Activated T-cell treated with anti-CD3 and anti-CD28 coated beads, Interleukin-2, amount 50 U/mL, for 24 hours (primary cell): ENCODE data around the gene ARHGAP22.

Experiments
- DNase-seq: peaks from one replicate; pipeline ENCODE4 v3.0.0-alpha.2; 2020
- H3K27ac Mint-ChIP-seq: 2 replicates; pipeline ENCODE4 v1.8.0; 2020; ENCODE audit warnings: mild to moderate bottlenecking, mixed read lengths
- H3K27me3 Mint-ChIP-seq: 2 replicates; pipeline ENCODE4 v1.8.0; 2020; ENCODE audit warnings: mixed read lengths
- H3K36me3 Mint-ChIP-seq: 2 replicates; pipeline ENCODE4 v1.8.0; 2020; ENCODE audit warnings: low read depth, mixed read lengths
- H3K4me1 Mint-ChIP-seq: 2 replicates; pipeline ENCODE4 v1.8.0; 2020; ENCODE audit warnings: low read depth, mixed read lengths
- H3K4me3 Mint-ChIP-seq: 2 replicates; pipeline ENCODE4 v1.8.0; 2020; ENCODE audit warnings: mild to moderate bottlenecking, moderate library complexity, mixed read lengths
- H3K9me3 Mint-ChIP-seq: 2 replicates; pipeline ENCODE4 v1.8.0; 2020; ENCODE audit warnings: mixed read lengths

ARHGAP22 gene

DNA sequence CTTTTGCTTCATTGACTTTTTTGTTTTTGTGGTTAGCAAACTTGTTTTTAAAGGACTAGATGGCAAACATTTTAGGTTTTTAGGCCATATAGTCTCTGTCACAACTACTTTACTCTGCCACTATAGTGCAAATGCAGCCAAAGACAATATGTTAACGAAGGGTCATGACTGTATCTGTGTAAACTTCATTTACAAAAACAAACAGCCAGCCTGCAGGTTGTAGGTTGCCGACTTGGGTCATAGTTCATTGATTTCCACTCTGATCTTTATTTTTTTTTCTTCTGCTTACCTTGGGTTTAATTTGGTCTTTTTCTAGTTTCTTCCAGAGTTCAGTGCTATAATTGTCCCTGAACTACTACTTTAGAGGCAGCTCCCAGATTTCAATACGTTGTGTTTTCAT lies 120.0 kb downstream of the ARHGAP22 start:
- no peak for DNase-seq
- no peaks in the 10 kb centered on the region for H3K36me3 Mint-ChIP-seq
- peaks cover 7% of the 10 kb centered on the region for H3K27me3 Mint-ChIP-seq
- H3K4me1 Mint-ChIP-seq = no peaks in the 10 kb centered on the region
- no peaks in the 10 kb centered on the region for H3K9me3 Mint-ChIP-seq
- H3K4me3 Mint-ChIP-seq = no peak overlapping the region
- H3K27ac Mint-ChIP-seq = no peak overlapping the region

DNA sequence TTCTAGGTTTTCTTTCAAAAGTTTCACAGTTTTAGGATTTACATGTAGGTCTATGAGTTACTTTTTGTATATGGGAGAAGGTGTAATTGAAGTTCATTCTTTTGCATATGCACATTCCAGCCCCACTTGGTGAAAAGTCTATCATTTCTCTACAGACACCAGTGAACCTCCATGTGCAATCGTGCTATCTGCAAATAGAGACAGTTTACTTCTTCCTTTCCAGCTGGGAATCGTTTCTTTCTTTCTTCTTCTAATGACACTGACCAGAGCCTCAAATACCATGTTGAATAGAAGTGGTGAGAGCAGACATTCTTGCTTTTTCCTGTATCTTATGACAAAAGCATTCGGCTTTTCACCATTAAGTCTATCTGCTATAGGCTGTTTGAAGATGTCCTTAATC lies 122.7 kb downstream of the ARHGAP22 start:
- Mint-ChIP-seq H3K27ac (no peak overlapping the region), H3K9me3 (no peaks in the 10 kb centered on the region), H3K36me3 (no peaks in the 10 kb centered on the region), H3K27me3 (peaks cover 9% of the 10 kb centered on the region), H3K4me3 (no peak overlapping the region), H3K4me1 (no peaks in the 10 kb centered on the region)
- DNase-seq = no peak

DNA sequence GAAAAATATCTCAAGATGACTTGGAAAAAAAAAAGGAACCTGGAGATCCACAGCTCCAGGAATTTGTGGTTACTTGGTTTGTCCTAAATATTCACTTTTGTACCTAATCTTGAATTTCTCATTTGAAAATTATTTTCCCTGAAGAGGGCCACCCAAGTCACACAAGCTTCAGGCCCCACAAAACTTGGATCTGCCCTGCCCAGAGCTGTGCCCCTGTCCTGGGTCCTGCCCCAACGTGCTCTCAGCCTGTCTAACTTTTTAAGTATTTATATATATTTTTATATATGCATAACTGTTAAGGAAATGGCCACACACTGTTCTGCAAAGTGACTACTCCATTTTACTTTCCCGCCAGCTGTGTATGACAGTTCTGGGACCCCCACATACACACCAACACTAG lies 123.5 kb downstream of the ARHGAP22 start:
- no peak for DNase-seq
- Mint-ChIP-seq H3K27me3 (peaks cover 9% of the 10 kb centered on the region), H3K9me3 (no peaks in the 10 kb centered on the region), H3K4me1 (no peaks in the 10 kb centered on the region), H3K27ac (no peak overlapping the region), H3K4me3 (no peak overlapping the region), H3K36me3 (no peaks in the 10 kb centered on the region)

DNA sequence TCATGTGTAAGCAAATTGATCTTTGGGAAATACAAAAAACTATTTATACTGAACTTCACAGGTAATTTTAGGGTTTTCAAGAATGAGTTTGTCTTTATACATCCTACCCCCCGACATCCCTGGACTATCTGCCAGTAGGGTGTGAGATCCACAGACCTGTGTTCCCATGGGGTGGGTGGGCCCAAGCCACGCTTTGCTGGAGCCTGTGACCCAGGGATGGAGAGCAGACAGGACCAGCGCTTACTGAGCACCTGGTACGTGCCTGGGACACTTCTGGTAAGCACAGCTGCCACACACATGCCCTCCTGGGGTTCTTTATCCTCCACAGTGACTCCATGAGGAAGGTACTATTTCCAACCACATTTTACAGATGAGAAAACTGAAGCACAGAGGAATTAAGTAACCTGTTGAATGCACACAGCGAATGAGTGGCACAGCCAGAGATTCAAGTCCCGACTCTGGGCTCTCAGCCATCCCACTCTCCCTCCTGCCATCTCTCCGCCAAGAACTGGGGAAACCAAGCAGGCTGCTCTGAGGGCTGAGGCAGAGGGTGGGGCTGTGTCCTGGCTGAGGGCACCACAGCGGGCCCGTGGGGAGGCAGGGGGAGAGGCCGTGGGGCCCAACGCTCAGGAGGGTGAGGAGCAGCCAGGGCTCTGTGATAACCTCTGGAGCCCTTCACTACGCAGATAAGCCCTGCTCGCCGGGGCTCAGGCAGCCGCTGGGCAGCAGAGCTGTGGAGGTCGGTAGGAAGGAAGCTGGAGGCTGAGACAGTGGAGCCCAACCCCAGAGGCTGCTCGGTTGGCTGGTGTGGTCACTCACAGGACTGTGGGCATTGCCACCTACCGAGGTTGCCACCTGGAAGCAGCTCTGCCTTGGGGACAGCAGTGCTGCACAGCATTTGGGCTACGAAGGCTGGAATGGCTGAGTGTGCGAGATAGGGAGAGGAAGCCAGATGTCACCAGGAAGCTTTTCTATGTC lies 124.2 kb downstream of the ARHGAP22 start:
- DNase-seq = peak; percentile 17
- H3K36me3 Mint-ChIP-seq = no peaks in the 10 kb centered on the region
- H3K4me1 Mint-ChIP-seq = no peaks in the 10 kb centered on the region
- H3K9me3 Mint-ChIP-seq = no peaks in the 10 kb centered on the region
- H3K27ac Mint-ChIP-seq = no peak overlapping the region
- H3K27me3 Mint-ChIP-seq = peaks cover 9% of the 10 kb centered on the region
- H3K4me3 Mint-ChIP-seq = no peak overlapping the region

DNA sequence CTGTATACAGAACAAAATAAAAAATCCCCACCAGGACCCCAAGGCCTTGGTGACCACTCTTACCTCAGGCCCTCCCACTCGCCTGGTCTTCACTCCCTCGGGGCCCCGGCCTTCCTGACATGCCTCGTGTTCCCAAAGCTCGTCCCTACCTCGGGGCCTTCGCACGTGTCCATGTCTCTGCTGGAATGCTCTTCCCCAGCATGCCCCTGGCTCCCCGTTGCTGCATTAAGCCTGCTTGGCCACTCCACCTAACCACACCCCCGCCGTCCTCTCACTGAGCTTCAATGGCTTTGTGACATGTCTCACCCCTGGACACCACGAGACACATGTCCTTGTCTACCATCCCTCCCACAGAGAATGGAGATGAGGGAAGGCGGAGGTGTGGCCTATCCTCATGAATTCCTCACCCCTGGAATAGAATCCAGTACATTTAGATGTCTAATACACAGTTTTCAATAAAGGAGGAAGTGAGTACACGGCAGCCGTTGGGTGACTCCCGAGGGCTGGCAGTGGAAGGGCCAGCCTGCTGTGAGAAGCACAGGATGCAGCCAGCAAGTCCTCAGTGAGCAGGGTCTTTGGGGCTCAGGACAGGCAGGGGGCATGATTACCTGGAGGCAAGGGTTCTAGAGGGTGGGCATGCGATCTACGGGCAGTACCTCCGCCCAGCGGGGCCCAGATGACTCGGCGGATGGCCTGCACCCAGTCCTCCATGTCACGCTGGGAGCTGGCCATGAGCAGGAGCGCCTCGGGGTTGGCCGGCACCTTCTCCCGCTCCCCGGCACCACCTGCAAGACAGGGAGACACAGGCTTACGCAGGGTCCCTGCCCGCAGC lies 125.7 kb downstream of the ARHGAP22 start:
- Mint-ChIP-seq H3K4me3 (no peak overlapping the region), H3K36me3 (no peaks in the 10 kb centered on the region), H3K4me1 (no peaks in the 10 kb centered on the region), H3K27me3 (peaks cover 9% of the 10 kb centered on the region), H3K9me3 (no peaks in the 10 kb centered on the region), H3K27ac (no peak overlapping the region)
- peak; percentile 2 for DNase-seq

DNA sequence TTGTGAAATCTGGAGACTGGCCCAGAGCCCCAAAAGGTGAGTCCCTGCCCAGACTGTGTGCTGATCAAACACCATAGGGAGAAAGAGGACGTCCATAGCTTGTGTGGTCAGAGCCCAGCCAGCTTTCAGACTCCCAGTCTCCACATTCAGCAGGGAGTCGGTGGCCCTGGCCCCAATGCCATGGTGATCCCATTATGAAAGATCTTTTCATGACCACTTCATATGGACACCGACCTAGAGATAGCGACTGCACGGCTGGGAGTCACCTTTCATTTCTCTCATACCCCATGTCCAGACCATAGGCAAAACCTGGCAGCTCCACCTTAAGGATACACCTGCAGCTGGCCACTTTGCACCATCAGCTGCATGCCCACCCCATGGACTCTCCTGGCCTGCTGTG lies 126.4 kb downstream of the ARHGAP22 start:
- no peak overlapping the region for H3K4me3 Mint-ChIP-seq
- peaks cover 9% of the 10 kb centered on the region for H3K27me3 Mint-ChIP-seq
- no peaks in the 10 kb centered on the region for H3K4me1 Mint-ChIP-seq
- H3K36me3 Mint-ChIP-seq = no peaks in the 10 kb centered on the region
- no peaks in the 10 kb centered on the region for H3K9me3 Mint-ChIP-seq
- no peak overlapping the region for H3K27ac Mint-ChIP-seq
- DNase-seq = peak; percentile 13

DNA sequence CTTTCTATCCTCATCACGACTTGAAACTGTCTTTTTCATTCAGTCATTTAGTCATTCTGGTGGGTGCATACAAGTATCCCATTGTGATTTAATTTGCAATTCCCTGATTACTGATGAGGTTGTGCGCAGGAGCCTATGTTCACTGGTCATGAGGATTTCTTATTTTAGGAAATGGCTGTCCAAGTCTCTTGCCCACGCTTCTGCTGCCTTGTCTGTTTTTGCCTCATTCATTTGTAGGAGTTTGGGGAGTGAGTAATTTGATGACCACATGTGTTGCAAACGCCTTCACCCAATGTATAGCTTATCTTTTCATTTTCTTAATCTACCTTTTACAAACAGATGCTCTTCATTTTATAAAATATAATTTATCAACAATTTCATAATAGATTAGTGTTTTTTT lies 127.3 kb downstream of the ARHGAP22 start:
- no peaks in the 10 kb centered on the region for H3K9me3 Mint-ChIP-seq
- H3K4me1 Mint-ChIP-seq = no peaks in the 10 kb centered on the region
- no peaks in the 10 kb centered on the region for H3K36me3 Mint-ChIP-seq
- no peak overlapping the region for H3K4me3 Mint-ChIP-seq
- no peak for DNase-seq
- H3K27me3 Mint-ChIP-seq = peaks cover 9% of the 10 kb centered on the region
- H3K27ac Mint-ChIP-seq = no peak overlapping the region

DNA sequence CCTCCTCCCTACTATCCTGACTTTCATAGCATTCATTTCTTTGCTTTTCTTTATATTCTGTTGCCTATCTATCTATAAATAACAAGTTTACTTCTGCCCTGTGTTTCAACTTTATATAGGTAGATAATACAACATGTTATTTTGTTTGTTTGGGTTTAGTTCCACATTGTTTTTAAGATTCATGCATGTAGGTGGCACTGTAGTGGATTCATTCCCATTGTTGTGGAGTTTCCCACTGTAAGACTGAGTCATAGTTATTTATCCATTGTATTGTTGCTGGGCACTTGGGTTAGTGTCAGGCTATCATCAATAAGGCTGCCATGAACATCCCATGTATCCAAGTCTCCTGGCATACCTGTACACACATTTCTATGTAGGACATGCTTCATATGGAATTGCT lies 127.7 kb downstream of the ARHGAP22 start:
- DNase-seq = no peak
- Mint-ChIP-seq H3K27me3 (peaks cover 9% of the 10 kb centered on the region), H3K36me3 (no peaks in the 10 kb centered on the region)

DNA sequence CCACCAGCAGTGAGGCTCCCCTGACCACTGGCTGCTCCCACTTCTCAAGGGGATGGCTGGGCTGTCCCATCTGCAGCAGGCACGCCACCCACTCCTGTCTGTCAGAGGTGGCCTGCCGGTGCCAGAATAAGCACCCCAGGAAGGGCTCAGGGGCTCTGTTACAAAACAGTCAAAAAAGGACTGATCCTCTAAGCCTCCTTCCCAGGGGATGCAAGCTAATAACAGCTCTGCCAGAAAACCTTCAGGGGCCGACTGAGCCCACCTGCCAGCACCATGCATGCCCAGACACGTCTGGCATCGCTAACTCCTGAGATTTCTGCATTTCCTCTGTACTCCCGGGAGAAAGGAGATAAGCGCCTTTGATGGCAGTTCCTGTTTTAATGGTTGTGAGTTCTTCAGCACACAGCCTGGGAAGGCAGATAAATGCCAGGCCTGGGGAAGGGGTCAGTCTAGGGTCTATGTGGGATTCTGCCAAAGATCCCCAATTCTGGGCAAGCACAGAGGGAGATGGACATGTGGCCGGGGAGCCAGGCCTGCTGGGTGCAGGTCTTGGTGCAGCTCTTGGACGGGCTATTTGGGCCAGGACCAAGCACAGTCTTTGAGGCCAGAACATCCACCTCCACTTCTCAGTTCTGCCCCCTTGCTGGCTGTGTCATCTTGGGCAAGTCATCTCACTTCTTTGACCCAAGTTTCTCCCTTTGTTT lies 128.4 kb downstream of the ARHGAP22 start:
- Mint-ChIP-seq H3K27ac (no peak overlapping the region), H3K4me3 (no peak overlapping the region), H3K27me3 (peaks cover 9% of the 10 kb centered on the region), H3K4me1 (no peaks in the 10 kb centered on the region), H3K9me3 (no peaks in the 10 kb centered on the region), H3K36me3 (no peaks in the 10 kb centered on the region)
- peak; percentile 7 for DNase-seq

More for the DNA sequence above, 127.7 kb downstream of the ARHGAP22 start:
- Mint-ChIP-seq H3K9me3 (no peaks in the 10 kb centered on the region), H3K4me1 (no peaks in the 10 kb centered on the region), H3K4me3 (no peak overlapping the region), H3K27ac (no peak overlapping the region)

DNA sequence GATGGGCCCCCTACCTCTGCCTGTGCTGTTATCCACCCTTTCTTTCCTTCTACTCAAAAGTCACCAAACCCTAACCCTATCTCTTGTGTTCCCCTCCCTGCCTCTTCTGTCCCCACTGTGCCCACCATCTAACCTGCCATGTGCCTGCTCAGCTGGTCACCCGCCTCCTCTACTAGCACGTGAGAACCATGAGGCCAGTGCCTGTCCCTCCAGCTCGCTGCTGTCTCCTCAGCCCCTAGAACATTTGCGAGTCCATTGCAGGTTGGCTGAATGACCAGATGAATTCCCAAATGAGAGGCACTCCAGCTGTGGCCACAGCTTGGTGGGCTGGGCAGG lies 129.0 kb downstream of the ARHGAP22 start:
- DNase-seq = peak; percentile 8
- Mint-ChIP-seq H3K36me3 (no peaks in the 10 kb centered on the region), H3K27ac (no peak overlapping the region), H3K9me3 (no peaks in the 10 kb centered on the region), H3K4me1 (no peaks in the 10 kb centered on the region), H3K4me3 (no peak overlapping the region), H3K27me3 (peaks cover 9% of the 10 kb centered on the region)

DNA sequence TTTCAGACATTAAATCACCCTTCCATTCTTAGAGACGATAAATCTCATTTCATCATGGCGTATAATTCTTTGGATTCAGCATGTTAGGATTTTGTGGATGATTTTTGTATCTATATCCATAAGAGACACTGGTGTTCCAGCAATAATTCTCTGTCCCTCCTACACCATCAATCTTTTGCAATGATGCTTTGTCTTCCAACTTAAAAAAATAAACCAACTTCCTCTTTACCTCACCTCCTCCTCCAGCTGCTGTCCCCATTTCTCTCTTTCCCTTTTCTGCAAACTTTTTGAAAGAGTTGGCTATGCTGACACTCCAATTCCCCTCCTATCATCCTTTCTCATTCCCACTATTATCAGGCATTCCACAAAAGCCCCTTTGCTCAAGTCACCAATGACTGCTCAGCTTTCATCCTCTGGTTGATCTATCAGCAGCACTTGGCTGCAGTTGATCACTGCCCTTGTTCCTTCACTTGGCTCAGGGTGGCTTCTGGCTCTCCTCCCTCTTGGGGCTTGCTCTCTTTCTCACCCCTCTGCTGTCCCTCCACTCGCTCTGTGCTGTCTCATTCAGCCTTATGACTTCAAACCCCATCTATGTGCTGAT lies 130.0 kb downstream of the ARHGAP22 start:
- H3K27ac Mint-ChIP-seq = no peak overlapping the region
- peaks cover 6% of the 10 kb centered on the region for H3K27me3 Mint-ChIP-seq
- no peaks in the 10 kb centered on the region for H3K9me3 Mint-ChIP-seq
- H3K4me3 Mint-ChIP-seq = no peak overlapping the region
- no peaks in the 10 kb centered on the region for H3K4me1 Mint-ChIP-seq
- no peaks in the 10 kb centered on the region for H3K36me3 Mint-ChIP-seq
- DNase-seq = no peak

DNA sequence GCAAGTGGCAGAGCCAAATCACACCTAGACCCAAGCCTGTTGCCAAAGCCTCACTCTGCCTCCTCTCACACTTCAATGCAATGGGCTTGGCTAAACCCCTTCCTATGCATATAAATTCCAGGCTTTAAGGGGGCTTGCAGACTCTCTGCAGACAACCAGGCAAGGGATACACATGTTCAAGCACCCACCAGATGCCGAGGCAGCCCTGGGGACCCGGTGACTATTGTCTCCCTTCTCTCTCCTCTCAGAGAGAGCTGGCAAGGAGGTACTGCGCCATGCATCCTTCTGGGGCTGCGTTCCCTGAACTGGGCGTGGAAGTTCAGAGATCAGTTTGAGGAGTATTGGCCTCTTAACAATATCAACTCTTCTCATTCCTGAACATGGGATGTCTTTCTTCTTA lies 131.2 kb downstream of the ARHGAP22 start:
- peak; percentile 2 for DNase-seq
- H3K9me3 Mint-ChIP-seq = no peaks in the 10 kb centered on the region
- no peak overlapping the region for H3K4me3 Mint-ChIP-seq
- H3K27ac Mint-ChIP-seq = no peak overlapping the region
- H3K27me3 Mint-ChIP-seq = no peaks in the 10 kb centered on the region
- no peaks in the 10 kb centered on the region for H3K4me1 Mint-ChIP-seq
- H3K36me3 Mint-ChIP-seq = no peaks in the 10 kb centered on the region

DNA sequence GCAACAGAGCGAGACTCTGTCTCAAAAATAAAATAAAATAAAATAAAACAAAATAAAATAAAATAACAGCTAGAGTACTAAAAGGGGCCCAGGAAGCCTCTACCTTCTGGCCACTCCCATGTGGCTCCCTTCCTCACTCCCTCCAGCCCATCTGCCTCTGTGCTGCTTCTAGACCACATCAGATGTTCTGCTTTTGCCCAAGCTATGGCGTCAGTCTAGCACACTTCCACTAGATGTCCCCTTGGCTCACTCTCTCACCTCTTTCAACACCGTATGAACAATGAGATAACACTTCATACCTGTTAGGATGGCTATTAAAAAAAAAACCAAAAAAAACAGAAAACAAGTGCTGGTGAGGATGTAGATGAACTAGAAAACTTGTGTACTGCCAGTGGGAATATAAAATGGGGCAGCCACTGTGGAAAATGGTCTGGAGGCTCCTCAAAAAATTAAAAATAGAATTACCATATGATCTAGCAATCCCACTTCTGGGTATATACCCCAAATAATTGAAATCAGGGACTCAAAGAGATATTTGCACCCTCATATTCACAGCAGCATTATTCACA lies 132.3 kb downstream of the ARHGAP22 start:
- H3K27me3 Mint-ChIP-seq = no peaks in the 10 kb centered on the region
- H3K36me3 Mint-ChIP-seq = no peaks in the 10 kb centered on the region
- no peak overlapping the region for H3K27ac Mint-ChIP-seq
- no peak overlapping the region for H3K4me3 Mint-ChIP-seq
- no peaks in the 10 kb centered on the region for H3K9me3 Mint-ChIP-seq
- H3K4me1 Mint-ChIP-seq = no peaks in the 10 kb centered on the region
- no peak for DNase-seq
